SU-DHL-6 (cell line): Measurements from ENCODE around the gene CDK11A.
"Not testable (repeated sequence)": the region's sequence is repeated elsewhere in the genome, so short reads cannot be mapped to it uniquely, and the experiment has no call there.

Experiments used
- H2AFZ ChIP-seq: fragments of 200-600 bp; sonication (generic); 2 replicates; pipeline ENCODE4 v1.6.1; 2014; ENCODE audit warnings: low read depth, mild to moderate bottlenecking, moderate library complexity, mixed read lengths, antibody characterized with exemption, low read length; ENCODE audit not compliant: severe bottlenecking
- H3F3A ChIP-seq: fragments of 200-600 bp; shearing (Covaris generic); 2 replicates; pipeline ENCODE4 v1.6.0; 2016; ENCODE audit warnings: antibody characterized with exemption, mild to moderate bottlenecking; ENCODE audit not compliant: insufficient read depth
- H3K27ac ChIP-seq: fragments of 200-600 bp; sonication (generic); 2 replicates; pipeline ENCODE4 v1.5.1; 2016; ENCODE audit warnings: low read depth, mild to moderate bottlenecking, low read length, moderate library complexity, mixed read lengths
- H3K27me3 ChIP-seq: fragments of 200-600 bp; sonication (generic), shearing (Covaris generic); 2 replicates; pipeline ENCODE4 v1.6.0; 2014; ENCODE audit warnings: mild to moderate bottlenecking, low read length
- H3K36me3 ChIP-seq: fragments of 200-600 bp; sonication (generic); 2 replicates; pipeline ENCODE4 v1.6.1; 2014; ENCODE audit warnings: mild to moderate bottlenecking, low read length, mixed read lengths
- H3K4me2 ChIP-seq: fragments of 300-600, 200-600 bp; shearing (Covaris generic), sonication (generic); 2 replicates; pipeline ENCODE4 v1.6.0; 2014; ENCODE audit warnings: low read length, low read depth, mild to moderate bottlenecking; ENCODE audit not compliant: poor library complexity, severe bottlenecking
- H3K4me3 ChIP-seq: fragments of 200-600 bp; sonication (generic); 2 replicates; pipeline ENCODE4 v1.5.1; 2014; ENCODE audit warnings: antibody characterized with exemption, low read length, mild to moderate bottlenecking, mixed read lengths; ENCODE audit not compliant: insufficient read depth, poor library complexity, severe bottlenecking
- H3K79me2 ChIP-seq: fragments of 200-600 bp; sonication (generic); 2 replicates; pipeline ENCODE4 v1.6.1; 2014; ENCODE audit warnings: mild to moderate bottlenecking, low read length, moderate library complexity; ENCODE audit not compliant: insufficient read depth
- H3K9ac ChIP-seq: fragments of 200-600 bp; sonication (generic); 2 replicates; pipeline ENCODE4 v1.7.0; 2014; ENCODE audit warnings: mild to moderate bottlenecking, low read length
- H3K9me2 ChIP-seq: fragments of 200-600 bp; sonication (generic); replicated peaks from 2 replicates; pipeline ENCODE4 v1.6.1; 2014; ENCODE audit warnings: low read length; ENCODE audit not compliant: insufficient read depth
- H3K9me3 ChIP-seq: fragments of 200-600 bp; sonication (generic); 2 replicates; pipeline ENCODE4 v1.6.1; 2014; ENCODE audit warnings: low read length, mixed read lengths; ENCODE audit not compliant: insufficient read depth
- H4K20me1 ChIP-seq: fragments of 200-600 bp; sonication (generic); 2 replicates; pipeline ENCODE4 v1.6.1; 2014; ENCODE audit warnings: low read depth, mild to moderate bottlenecking, antibody characterized with exemption, low read length, moderate library complexity, mixed read lengths
- EZH2phosphoT487 ChIP-seq: fragments of 200-600 bp; sonication (generic), shearing (Covaris generic); conservative IDR thresholded peaks from 2 replicates; pipeline ENCODE4 v1.6.1; 2018; ENCODE audit warnings: mild to moderate bottlenecking, antibody characterized with exemption, low read length, moderate library complexity, mixed read lengths
- TF ChIP-seq, protein P1 (sequence below): fragments of 200-600 bp; sonication (generic); IDR thresholded peaks from one replicate; pipeline ENCODE4 v1.5.1; 2017; ENCODE audit warnings: antibody characterized with exemption, mild to moderate bottlenecking, low read length, moderate library complexity; ENCODE audit not compliant: insufficient read depth, poor library complexity, severe bottlenecking

The CDK11A gene

DNA sequence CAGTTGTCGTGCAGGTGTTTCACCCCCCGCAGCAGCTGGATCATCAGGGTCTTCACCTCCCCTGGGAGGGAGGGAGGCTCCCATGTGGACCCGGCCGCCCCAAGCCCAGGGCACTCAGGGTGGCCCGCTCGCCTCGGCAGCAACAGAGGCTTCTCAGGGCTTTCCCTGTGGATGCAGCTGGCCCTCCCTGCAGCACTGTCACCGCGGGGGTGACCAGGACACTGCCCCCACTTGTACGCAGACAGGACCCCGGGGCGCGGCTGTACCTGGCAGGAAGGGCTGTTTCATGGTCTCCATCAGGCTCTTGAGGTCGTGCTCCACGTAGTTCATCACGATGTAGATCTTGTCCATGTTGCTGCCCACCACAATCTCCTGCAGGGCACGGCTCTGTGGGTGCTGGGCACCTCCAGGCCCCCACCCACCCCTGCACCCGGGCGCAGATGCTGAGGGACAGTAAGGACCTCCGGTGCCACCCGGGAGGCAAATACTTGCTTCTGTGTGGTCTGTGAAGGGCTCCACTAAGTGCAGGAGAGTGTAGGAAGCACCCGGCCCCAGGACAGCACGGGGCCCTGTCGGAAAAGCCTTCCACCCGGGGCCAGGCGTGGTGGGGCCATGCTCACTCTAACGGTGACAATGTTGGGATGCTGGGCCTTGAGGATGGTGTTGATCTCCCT is 19.7 kb downstream of the CDK11A start:
- H3K4me3 ChIP-seq, H3K9me2 ChIP-seq, H3K79me2 ChIP-seq: not testable (repeated sequence)

DNA sequence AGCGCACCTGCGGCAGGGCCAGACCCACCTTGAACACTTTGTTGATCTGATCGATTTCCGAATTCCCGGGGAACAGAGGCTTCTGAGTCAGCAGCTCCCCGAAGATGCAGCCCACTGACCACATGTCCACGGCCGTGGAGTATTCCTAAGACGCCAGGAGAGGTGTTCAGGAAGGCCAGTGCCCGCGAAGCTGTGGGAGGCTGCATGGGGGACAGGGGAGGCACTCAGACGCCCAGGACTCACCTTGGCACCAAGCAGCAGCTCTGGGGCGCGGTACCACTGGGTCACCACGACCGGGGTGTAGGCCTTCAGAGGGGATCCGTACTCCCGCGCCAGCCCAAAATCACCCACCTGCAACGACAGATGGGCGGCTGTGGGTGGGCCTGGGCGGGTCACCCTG is 20.4 kb downstream of the CDK11A start:
- Histone ChIP-seq H3K9me3 (no peaks in the 10 kb centered on the region), H3K4me3 (no peak overlapping the region), H3K27ac (no peak overlapping the region), H3F3A (no peaks in the 10 kb centered on the region), H2AFZ (no peak overlapping the region), H3K4me2 (no peak overlapping the region), H4K20me1 (no peaks in the 10 kb centered on the region), H3K9me2 (no peaks in the 10 kb centered on the region), H3K79me2 (no peaks in the 10 kb centered on the region), H3K9ac (no peak overlapping the region), H3K36me3 (no peaks in the 10 kb centered on the region), H3K27me3 (no peaks in the 10 kb centered on the region)
- TF ChIP-seq EZH2phosphoT487: no peak
- TF ChIP-seq, protein P1, sequence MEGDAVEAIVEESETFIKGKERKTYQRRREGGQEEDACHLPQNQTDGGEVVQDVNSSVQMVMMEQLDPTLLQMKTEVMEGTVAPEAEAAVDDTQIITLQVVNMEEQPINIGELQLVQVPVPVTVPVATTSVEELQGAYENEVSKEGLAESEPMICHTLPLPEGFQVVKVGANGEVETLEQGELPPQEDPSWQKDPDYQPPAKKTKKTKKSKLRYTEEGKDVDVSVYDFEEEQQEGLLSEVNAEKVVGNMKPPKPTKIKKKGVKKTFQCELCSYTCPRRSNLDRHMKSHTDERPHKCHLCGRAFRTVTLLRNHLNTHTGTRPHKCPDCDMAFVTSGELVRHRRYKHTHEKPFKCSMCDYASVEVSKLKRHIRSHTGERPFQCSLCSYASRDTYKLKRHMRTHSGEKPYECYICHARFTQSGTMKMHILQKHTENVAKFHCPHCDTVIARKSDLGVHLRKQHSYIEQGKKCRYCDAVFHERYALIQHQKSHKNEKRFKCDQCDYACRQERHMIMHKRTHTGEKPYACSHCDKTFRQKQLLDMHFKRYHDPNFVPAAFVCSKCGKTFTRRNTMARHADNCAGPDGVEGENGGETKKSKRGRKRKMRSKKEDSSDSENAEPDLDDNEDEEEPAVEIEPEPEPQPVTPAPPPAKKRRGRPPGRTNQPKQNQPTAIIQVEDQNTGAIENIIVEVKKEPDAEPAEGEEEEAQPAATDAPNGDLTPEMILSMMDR: no peak

More for the DNA sequence above, 19.7 kb downstream of the CDK11A start:
- not testable (repeated sequence) for H3K36me3 ChIP-seq, H4K20me1 ChIP-seq, H3K4me2 ChIP-seq, H3K9me3 ChIP-seq, H3K9ac ChIP-seq, H3K27ac ChIP-seq, H2AFZ ChIP-seq, H3K27me3 ChIP-seq, H3F3A ChIP-seq

DNA sequence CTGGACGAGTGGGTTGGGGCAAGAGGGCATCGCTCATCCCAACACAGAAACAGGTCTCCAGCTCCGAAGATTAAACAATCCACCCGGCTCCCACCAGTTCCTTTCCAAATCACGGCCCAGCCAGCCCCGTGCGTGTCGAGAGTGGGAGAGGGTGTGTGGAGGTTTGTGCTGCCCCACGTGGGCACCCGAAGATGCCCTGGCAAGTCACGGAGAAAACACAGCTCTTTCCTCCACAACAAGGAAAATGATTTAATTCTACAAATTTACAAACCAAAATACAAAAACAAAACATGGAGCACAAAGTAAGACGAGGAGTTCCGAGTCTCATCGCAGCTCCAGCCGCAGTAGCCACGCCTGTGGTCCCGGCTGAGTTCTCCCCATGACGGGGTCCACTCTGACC is 21.7 kb downstream of the CDK11A start:
- not testable (repeated sequence) for H3K4me3 ChIP-seq, H2AFZ ChIP-seq

DNA sequence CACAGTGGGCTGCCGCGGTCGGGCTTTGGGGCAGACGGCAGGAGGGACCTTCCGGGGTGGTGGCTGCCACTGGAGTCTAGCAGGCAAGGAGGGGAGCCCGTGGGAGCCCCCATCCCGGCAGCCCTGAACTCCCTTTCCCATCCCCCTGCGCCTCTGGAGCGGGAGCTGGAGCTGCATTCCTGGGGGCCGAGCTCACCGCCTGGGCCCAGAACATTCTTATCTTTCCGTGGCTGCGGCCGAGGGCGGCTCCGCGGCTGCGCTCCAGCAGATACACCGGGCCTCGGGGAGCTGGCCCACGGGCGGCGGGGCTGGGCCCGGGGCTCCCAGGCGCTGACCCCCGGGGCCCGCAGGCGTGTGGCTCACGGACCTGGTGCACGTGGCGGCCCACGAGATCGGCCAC is 23.6 kb downstream of the CDK11A start:
- not testable (repeated sequence) for H3K9ac ChIP-seq, H3K27me3 ChIP-seq, H4K20me1 ChIP-seq, H3F3A ChIP-seq, H3K4me2 ChIP-seq, H3K27ac ChIP-seq, H3K79me2 ChIP-seq, H2AFZ ChIP-seq, H3K36me3 ChIP-seq, H3K9me2 ChIP-seq, H3K4me3 ChIP-seq, H3K9me3 ChIP-seq

More for the DNA sequence above, 21.7 kb downstream of the CDK11A start:
- not testable (repeated sequence) for H3K27me3 ChIP-seq, H3F3A ChIP-seq, H3K9me2 ChIP-seq, H4K20me1 ChIP-seq, H3K36me3 ChIP-seq, H3K9me3 ChIP-seq, H3K9ac ChIP-seq, H3K79me2 ChIP-seq, H3K27ac ChIP-seq, H3K4me2 ChIP-seq

DNA sequence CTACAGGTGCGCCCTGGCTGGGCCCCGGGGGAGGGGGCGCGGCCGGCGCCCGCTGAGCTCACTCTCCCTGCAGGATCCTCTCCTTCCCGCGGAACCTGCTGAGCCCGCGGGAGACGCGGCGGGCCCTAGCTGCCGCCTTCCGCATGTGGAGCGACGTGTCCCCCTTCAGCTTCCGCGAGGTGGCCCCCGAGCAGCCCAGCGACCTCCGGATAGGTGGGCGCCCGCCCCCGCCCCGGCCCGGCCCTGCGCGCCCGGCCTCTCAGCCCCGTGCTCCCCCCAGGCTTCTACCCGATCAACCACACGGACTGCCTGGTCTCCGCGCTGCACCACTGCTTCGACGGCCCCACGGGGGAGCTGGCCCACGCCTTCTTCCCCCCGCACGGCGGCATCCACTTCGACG is 24.1 kb downstream of the CDK11A start:
- not testable (repeated sequence) for H3K4me2 ChIP-seq, H2AFZ ChIP-seq, H3K9me3 ChIP-seq, H3K79me2 ChIP-seq, H3K36me3 ChIP-seq, H3K4me3 ChIP-seq, H3K27me3 ChIP-seq, H3K9me2 ChIP-seq, H3F3A ChIP-seq, H3K9ac ChIP-seq, H4K20me1 ChIP-seq, H3K27ac ChIP-seq

DNA sequence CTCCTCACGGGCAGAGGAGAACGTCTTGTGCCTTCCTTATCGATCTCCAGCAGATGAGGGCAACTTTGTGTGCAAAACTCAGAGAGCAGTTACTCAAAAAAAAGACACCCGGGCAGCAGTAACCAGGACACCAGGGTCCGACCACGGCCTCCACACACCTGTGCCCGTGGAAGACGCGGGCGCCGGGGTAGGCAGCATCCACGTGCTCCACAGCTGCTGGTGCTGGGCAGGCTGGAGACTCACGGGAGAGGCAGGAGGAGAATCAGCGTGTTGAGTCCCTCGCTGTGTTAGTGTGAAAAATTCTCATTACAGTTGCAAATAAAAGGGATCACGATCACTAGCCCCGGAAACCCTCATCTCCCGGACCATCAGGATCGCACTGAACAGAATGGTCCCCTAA is 25.1 kb downstream of the CDK11A start:
- not testable (repeated sequence) for H3K9me3 ChIP-seq, H2AFZ ChIP-seq, H3K4me2 ChIP-seq, H3K27ac ChIP-seq, H3F3A ChIP-seq, H3K4me3 ChIP-seq, H3K36me3 ChIP-seq, H3K9me2 ChIP-seq, H3K79me2 ChIP-seq, H3K27me3 ChIP-seq, H3K9ac ChIP-seq, H4K20me1 ChIP-seq

DNA sequence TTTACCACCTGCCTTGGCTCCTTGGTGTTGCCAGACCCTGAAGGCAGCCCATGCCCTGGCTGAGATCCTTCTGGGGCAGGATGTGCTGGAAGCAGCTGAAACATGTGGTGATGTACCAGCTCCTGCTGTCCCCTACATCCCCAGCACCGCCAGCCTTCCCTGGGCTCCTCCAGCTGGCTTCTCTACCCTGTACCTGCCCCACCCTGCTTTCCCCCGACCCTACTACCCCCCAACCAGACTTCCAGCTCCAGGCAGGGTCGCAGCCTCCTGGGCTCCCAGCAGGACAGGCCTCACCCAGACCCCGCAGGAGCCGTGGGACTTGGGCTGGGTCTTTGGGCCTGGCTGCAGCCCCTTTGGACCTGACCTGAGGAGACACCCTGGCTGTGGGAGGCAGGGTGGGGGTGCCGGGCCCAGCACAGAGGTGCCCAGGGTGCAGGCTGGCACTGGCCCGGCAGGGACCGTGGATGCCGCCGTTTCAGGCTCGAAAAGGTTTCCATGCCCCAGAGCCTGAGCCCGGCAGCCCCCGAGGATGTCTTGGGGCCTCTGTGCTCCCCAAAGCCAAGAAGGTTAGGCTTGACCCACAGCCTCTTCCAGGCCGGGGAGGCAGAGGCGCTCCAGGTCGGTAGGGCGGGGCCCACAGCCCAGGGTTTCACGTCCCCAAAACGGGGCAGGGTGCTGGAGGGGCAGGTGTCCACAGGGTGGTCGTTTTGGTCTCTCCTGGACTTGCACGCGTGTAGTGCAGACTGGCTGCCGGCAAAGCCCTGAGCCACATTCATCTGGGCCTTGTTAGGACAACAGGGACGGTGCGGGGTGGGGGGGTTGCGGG is 26.6 kb downstream of the CDK11A start:
- not testable (repeated sequence) for H3K9me3 ChIP-seq, H3K9me2 ChIP-seq, H3K4me2 ChIP-seq, H3K27me3 ChIP-seq, H3K36me3 ChIP-seq, H3F3A ChIP-seq, H3K27ac ChIP-seq, H3K9ac ChIP-seq, H3K4me3 ChIP-seq, H4K20me1 ChIP-seq, H3K79me2 ChIP-seq, H2AFZ ChIP-seq
